Stimulated activated CD8-positive, alpha-beta memory T cell treated with anti-CD3 and anti-CD28 coated beads, Interleukin-4, amount 100 ng/mL, for 1 hour (primary cell): ENCODE results near the gene ROBO1.

Experiments
- DNase-seq, 2 donors: peaks; one replicate each; pipeline ENCODE4 v3.0.0-alpha.2; 2020; ENCODE audit warnings: low read depth in 2 of 2, low spot score in 1 of 2

ROBO1 gene

DNA sequence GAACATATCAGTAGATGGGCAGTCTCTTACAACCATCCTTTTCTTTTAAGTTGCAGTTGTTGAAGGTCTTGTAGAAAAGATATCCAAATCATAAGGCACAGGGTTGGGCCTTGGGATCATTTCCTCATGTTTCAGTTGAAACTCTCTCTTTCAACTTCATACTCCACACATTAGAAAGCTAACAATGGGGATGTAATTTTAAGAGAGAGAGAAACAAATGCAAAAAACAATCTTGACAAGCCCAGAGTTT, 747.9 kb downstream of the ROBO1 start:
- DNase-seq: no peak

DNA sequence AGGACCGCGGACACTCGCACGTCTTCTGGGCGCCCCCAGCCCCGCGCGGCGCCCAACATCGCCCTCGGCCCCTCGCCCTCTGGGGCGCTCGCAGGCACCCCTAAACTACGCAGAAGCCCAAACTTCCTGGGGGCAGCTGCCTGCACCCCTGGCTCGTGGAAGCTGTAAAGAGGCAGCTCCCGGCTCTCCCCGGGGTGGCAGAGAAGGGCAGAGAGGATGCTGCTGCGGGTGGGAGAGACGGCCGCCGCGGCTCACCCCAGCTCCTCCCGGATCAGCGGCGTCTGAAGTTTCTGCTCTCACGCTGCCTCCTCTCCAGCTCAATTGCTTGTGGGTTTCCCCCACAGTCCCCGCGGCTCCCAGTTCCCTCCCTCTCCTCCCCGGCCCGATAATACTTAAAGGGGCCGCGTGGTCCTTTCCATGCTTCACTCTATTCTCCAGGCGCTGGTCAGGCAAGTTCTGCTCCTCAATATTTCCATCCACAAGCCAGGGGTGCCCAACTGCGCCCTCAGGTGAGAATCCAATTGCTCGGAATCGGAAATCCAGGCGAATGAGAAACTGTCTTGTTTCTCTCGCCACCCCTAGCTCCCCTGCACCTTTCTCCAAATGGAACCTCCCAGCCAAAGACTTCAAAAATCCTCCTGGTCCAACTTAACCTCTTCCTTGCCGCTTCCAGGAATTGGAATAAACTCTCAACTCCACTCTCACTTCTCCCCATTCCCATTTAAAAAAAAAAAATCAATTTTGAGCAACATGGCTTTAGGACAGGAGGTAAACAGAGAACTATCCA, 748.5 kb downstream of the ROBO1 start:
- DNase-seq: no peak

DNA sequence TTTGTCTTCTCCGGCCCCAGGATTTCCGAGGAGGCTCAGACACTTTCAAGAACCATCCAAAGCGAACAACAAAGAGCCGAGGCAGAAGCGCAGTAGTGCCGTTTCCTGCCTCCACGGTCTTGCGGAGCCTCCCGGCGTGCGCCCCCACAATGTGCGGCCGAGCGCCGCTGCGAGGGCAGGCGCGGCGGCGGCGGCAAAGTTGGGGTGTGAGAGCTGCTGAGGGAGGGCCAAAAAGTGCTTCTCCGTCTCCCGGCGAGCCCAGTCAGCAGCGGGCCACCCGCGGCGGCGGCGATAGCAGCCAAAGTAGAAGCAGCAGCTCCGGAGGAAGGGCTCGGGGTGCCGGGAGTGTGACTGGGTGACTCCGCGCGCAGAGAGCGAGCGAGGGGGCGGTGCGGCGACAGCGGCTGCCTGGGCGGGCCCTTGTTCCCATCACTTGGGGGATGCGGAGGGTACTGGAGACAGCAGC, 749.1 kb downstream of the ROBO1 start:
- DNase-seq: no peak

DNA sequence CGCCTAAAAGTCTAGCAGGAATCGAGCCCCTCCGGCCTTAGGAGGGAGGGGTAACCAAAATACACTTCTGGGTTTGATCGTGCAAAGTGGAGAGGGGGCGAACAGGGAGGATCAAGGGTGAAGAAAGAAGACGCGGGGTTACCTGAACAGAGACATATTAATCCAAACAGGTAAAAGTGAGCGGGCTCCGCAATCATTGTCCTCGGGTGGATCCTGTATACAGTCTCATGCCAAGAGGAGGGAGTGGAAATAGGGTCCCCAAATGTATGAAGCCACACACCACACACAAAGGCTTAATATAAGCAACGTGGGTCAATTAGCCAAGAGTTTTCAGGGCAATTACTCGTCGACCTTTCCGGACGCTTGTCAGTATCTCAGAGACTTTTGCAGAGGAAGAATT, 749.5 kb downstream of the ROBO1 start:
- DNase-seq: no peak

DNA sequence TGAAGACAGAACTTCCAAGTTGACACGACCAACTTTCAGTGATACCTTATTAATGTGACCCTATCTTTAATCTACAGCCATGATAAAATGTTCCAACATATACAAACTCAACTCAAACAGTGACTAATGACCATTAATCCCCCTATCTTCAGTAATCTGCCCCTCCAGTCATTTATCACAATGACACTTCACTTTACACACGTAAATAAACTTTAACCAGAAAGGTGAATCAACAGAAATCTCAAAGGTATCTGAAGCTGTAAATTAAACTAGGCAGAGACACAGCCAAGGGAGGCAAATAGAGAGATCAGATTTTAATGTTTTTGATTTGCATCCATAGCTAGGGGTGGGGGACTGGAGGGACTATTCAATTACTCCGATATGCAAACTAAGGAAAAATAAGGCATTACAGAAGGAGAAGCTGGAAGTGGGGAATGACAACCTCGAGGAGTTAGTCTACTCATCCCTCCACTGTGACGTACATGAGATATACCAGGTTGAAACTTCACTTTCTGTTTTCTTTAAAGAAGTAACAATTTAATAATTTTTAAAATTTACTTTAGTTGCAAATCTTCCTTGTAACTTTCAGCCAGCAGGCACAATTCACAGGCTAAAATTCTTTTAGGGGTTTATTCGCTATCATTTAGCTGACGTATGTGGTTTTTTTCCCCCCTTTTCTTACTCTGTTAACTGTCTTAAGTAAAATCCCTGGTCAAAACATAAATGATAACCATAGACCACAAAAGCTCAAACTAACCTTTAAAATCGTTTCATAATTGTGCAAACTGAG, 751.0 kb downstream of the ROBO1 start:
- DNase-seq: no peak

DNA sequence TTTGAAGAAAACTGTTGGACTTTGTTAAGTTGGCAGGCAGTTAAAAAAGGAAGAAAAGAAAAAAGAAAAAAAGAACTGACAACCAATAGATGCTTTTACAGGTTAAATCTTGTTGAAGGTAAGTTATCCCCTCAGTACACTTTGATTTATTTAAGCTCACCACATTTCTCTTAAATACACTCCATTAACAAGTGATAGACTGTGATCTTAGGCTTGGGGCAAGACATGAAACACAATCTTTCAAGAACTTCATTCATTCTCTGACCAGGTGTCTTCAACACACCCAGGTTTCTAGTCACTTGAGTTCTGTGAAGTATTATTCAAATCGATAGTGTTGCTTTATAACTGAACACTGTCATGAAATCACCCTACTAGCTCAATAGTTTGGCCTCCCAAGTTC, 751.9 kb downstream of the ROBO1 start:
- no peak for DNase-seq

DNA sequence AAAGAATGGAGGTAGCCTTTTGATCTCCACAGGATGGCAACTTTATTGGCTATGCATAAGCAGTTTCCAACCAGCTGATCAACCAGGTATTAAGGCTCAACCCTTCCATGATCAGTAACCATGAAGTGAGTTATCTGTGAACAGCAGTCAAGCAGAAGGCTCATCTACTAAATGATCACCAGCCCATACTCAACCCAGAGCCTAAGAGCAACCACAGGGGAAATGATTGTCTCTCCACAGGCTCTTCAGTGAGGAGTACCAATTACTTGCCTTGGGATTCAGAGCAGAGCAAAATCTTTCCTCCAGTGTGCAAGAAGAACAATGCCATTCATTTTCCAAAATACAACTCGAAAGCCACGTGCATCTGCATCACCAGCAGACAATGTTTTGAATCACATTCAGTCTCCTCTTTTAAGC, 754.8 kb downstream of the ROBO1 start:
- no peak for DNase-seq

DNA sequence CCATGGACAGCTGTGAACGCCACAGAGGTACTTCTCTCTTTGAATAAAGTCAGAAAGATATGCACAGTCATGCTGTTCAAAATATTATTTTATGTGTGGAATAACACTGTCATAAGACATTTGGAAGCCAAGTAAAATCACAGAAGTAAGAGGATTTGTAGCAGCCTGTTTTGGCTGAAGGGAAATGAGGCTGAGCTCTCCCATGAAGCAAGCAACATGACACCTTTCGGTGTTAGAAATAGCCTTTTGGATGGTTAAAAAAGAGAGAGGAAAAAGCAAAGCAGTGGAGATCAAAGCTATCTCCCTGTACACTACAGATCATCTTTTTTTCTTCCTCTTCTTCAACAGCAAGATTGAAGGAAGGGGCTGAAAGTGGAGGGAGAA, 755.3 kb downstream of the ROBO1 start:
- DNase-seq: no peak

DNA sequence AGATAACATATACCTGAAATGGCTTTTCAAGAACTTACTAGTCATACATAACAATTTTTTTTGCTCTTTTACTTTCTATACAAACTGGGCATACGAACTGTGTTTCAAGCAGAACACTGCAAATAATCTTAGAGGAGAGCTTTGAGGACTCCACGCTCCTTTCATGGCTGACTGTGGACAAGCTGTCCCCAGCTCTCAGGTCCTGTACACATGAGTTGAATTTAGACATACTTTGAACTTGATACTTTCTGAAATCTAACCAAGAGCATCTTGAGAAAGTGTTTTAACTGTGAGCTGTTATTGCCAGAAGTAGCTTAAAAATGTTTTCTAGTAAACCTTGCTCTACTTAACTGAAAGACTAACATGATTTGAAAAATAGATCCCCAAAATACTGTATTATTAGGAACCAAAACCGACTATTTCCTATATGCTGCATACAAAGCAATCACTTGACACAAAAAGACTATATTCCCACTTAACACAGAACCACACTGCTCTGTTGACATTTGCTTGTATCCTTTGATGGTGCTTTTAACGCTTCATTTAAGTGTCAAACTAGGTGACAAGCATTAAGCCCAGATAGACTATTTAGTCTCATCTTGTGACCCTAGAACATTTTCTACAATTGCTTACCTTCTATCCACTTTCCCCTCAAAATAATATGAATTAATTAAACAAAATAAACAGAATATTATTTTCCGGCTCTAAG, 755.8 kb downstream of the ROBO1 start:
- no peak for DNase-seq

DNA sequence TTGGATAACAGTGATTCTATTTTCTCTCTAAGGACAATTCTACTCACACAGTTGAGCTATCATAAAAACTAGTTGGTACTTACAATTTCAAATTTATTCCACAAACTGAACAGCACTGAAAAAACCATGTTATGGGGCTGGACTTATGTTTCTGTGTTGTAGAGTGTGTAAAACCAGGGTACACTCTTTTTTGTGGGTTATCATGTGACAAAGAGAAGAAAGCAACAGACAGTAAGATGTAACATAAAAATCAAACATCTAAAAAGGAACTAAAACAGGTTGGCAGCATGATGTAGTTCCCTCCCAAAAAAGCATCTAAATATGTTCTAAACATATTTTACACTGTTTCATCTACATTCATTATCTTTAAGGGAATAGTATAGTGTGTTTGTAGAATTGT, 757.9 kb downstream of the ROBO1 start:
- no peak for DNase-seq

DNA sequence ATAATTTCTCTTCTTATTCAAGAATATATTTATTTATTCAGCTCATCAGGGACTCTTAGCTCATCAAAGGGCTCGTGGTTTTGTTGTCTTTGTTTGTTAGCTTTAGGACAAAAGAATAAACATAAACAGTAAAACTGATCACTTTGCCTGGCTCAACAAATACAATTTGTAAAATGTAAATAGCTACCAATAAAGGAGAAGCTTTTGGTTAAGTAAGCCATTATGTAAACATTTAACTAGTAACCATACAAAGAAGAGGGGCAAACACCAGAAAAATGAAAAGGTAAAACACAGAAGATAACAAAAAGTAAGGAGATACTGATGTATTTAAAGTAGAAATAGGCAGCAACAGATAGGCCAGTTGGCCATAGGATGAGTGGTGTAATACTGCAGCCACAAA, 761.7 kb downstream of the ROBO1 start:
- no peak for DNase-seq

DNA sequence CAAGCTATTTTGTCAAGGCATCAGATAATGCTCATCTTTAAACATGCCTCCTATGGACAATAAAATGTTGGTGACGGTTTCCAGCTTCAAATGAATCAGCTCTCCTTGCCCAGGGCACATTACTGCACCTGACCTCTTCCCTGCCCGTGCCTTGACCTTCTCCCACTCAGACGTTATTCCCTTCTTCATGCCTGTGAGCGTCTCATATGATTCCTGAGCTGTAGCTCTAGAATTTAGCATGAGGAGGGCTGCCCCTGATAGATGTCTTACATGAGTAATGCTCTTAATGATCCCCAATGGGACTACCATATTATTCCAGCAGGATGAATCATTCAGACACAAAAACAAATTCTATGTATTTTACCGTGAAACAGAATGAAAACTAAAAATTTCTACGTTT, 762.7 kb downstream of the ROBO1 start:
- no peak for DNase-seq

DNA sequence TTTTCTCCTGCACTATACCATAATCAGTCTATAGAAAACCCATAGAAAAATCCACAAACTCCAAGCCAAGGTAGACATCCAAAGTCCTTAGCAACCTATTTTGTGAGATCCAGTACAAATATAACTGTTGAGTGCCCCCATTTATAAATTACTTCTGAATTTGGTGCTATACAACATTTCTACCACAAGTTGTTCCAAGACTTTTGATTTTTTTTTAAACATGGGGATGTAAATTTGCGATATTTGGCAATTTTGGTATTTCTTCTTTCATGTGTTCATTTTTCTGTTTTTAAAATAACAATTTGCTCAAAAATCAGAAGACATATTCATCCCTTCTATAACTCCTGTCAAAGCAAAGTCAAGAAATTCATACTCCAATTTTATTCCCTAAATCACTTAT, 763.8 kb downstream of the ROBO1 start:
- no peak for DNase-seq

DNA sequence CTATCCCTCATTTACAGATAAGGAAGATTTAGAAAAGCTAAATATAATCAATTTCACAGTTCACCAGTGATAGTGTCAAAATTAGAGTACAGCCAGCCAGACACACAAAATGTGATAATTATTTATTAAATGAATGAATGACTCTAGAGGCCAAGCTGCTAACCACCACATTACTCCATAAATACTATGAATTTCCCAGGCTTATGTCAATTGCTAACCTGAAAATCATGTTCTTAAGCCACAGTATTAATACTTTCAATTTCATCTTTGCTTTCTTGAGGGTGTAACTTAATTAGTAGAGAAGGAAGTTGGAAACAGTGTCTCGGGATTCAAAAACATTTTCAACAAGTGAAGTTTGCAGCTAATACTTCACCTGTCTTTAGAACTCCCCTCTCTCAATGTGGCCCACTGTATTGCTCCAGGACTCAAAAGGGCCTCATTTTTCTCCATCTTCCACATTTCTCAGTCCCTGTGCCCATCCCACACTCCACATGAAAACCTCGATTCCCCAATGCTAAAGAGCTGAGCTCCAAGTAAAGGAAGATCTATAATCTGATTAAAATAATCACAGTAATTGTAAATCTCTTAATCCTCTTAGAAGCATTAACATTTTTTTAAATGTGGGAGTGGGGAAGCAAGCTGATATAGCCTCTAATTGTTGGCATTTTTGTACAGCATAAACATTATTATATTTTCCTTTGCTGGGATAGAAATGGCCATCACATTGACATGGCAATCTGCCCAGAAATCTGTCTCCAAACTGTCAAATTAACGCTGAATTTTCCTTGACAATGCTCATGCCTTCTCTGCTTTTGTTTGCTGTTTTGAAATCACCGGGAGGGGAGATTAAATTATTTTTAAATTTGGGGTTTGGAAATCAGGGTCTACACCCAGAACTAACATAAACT, 765.1 kb downstream of the ROBO1 start:
- DNase-seq: no peak

DNA sequence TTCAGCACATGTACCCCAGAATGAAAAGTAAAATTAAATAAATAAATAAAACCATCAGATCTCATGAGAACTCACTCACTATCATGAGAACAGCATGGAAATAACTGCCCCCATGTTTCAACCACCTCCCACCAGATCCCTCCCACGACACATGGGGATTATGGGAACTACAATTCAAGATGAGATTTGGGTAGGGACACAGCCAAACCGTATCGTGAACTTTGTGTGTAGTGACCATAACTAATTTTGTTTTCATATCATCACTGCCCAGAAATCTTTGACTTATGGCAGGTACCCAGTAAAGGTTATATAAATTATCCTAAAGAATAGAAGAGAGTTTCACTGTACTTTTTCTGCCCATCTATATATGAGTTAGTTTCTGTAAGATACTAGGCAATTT, 766.5 kb downstream of the ROBO1 start:
- DNase-seq: no peak

DNA sequence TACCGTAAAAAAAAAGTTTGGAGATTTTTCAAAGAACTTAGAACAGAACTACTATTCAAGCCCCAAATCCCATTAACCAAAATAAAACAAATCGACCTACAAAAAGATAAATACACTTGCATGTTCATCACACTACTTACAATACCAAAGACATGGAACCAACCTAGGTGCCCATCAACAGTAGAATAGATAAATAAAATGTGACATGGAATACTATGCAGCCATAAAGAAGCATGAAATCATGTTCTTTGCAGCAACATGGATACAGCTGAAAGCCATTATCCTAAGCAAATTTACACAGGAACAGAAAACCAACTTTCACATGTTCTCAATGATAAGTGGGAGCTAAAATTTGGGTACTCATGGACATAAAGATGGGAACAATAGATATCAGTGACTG, 768.7 kb downstream of the ROBO1 start:
- DNase-seq: no peak

DNA sequence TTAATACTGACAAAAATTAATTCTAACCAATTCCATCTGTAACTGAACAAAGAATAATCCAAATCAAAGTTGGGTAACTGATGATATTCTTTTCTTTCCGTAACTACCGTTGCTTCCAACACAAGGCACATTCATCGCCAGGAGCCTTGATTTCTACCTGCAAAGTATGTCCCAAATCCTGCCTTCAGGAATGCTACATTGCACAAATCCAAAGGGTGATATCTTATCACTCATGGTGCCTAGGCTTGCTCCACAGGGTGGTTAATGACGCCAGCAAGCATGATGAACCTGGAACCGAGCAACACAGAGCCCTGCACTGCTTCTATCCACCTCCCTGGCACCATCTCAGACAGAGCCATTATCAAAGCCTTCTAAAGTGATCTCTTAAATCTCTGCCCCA, 772.7 kb downstream of the ROBO1 start:
- DNase-seq: no peak

DNA sequence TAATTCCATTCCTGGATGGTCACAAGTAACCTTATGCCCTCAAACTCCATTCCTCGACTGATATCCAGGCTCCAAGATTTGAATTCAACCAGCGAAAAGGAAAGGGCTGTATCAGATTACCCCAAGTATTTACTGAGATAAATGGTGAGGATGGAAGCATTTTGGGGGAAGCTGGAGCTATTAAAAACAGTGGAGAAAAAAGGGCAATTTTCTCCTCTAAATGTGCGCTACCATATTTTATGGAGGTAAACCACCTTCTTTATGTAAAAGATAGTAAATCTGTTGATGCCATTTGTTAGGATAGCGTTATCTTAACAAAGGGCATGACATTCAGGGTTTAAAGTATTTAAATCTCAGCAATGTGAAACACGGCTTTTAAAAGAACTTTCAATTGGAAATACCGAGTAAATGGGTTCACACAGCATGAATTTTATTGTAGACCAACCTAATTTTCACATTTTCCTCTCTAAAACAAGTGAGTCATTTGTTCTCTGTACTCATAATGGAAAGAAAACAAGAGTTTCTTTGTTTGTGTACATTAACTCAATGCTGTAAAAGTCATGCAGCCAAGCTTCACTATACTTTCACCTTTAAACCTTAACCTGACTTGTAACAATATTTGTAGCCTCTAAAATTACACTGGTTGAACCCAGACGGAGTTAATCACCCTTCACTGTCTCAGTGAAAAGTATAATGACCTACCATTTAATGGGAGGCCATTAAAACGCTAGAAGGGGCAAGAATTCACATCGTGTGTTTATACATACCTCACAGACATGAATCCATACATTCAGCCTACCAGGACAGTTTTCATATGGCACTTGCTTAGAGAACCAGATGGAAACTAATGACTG, 773.4 kb downstream of the ROBO1 start:
- no peak for DNase-seq

DNA sequence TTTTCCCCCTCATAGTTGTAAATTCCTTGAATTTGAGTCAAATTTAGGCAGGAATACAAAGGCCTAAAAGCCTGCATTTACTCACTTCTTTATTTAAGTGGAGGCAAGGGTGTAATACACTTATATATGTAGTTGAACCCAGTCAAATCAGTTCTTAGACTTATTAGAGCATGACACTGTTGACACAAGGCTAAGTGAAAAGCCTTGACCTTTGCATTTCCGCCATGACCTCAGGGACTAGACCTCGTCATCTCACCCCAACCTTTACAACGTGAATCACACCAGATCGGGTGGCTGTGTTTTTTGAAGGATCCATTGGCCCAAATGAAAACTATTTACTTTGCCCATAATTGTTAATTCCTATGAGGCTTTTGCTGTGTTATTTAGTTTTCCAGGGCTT, 774.4 kb downstream of the ROBO1 start:
- DNase-seq: no peak

DNA sequence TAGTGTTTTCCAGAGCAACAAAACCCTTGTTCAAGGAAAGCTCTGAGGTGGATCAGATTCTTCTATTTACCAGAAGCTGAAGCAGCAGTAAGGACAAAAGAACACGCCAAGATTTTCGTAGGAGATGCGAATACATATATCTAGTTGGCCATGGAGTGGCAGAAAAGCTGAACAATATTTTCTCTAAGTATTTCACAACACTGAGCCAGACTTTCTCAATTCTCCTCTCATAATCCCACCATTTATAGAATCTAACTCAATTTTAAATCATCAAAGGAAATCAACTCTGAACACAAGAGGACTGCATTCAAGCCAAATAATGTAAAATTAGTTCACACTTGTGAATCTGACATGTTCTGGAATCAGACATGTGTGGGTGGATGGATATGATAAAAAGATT, 775.0 kb downstream of the ROBO1 start:
- DNase-seq: no peak
